HL-60 (cell line): ENCODE results near the gene TRIP11.
A peak's percentile ranks its signal among the peaks of the same experiment; 100 is the strongest.

Experiments used
- DNase-seq, 2 experiments: peaks; one replicate each; pipeline ENCODE4 v3.0.0-alpha.2; 2010 to 2020; ENCODE audit warnings: low read depth in 1 of 2, low spot score in 1 of 2
- H3K27ac ChIP-seq: fragments of 250-450 bp; sonication (Bioruptor Pico); replicated peaks from 2 replicates; pipeline ENCODE4 v1.5.1; 2020; ENCODE audit warnings: mild to moderate bottlenecking, moderate library complexity
- H3K27me3 ChIP-seq: fragments of 250-450 bp; sonication (Bioruptor Pico); 2 replicates; pipeline ENCODE4 v1.5.1; 2021; ENCODE audit warnings: mild to moderate bottlenecking, moderate library complexity; ENCODE audit not compliant: insufficient read depth, poor library complexity, severe bottlenecking
- H3K4me3 ChIP-seq: replicated peaks from 2 replicates; pipeline ENCODE4 v1.5.1; 2011; ENCODE audit warnings: mild to moderate bottlenecking, control low read depth, low read length; ENCODE audit not compliant: insufficient read depth
- GABPA ChIP-seq: IDR thresholded peaks from 2 replicates; pipeline ENCODE4 v1.6.1; 2012; ENCODE audit warnings: low read depth
- POLR2AphosphoS5 ChIP-seq: IDR thresholded peaks from 2 replicates; pipeline ENCODE4 v1.6.1; 2012; ENCODE audit warnings: low read depth
- SPI1 ChIP-seq: IDR thresholded peaks from 2 replicates; pipeline ENCODE4 v1.6.1; 2012; ENCODE audit warnings: low read depth, mild to moderate bottlenecking, borderline replicate concordance
- TF ChIP-seq, protein P1 (sequence below): IDR thresholded peaks from one replicate; pipeline ENCODE4 v1.5.1; 2011; ENCODE audit warnings: low read length, control low read depth, inconsistent platforms; ENCODE audit not compliant: insufficient read depth
- TF ChIP-seq, protein P2 (sequence below): IDR thresholded peaks from 2 replicates; pipeline ENCODE4 v1.6.1; 2012; ENCODE audit warnings: low read depth; ENCODE audit not compliant: insufficient replicate concordance

Gene TRIP11

DNA sequence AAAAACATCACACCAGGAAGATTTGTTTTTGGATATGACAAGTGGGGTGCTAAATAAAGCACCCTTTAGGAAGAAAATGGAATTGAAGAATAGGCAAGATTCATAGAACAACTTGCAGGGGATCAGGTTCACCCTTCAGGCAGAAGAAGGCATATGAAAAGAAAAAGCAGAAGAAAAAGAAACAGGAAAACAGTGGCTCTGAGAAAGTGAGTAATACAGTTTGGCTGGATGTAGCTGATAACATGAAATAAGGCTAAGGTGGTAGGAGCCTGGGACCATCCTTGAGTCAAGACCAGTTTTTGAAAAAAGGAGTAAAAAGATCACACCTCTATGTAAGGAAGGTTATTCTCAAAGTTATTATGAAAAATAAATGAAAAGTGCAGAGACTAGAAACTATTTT lies 42.4 kb downstream of the TRIP11 start:
- H3K27ac ChIP-seq = no peak overlapping the region
- no peak for DNase-seq
- TF ChIP-seq, protein P1, sequence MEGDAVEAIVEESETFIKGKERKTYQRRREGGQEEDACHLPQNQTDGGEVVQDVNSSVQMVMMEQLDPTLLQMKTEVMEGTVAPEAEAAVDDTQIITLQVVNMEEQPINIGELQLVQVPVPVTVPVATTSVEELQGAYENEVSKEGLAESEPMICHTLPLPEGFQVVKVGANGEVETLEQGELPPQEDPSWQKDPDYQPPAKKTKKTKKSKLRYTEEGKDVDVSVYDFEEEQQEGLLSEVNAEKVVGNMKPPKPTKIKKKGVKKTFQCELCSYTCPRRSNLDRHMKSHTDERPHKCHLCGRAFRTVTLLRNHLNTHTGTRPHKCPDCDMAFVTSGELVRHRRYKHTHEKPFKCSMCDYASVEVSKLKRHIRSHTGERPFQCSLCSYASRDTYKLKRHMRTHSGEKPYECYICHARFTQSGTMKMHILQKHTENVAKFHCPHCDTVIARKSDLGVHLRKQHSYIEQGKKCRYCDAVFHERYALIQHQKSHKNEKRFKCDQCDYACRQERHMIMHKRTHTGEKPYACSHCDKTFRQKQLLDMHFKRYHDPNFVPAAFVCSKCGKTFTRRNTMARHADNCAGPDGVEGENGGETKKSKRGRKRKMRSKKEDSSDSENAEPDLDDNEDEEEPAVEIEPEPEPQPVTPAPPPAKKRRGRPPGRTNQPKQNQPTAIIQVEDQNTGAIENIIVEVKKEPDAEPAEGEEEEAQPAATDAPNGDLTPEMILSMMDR = no peak
- TF ChIP-seq GABPA = no peak
- no peak for TF ChIP-seq SPI1
- TF ChIP-seq POLR2AphosphoS5 = no peak
- TF ChIP-seq, protein P2, sequence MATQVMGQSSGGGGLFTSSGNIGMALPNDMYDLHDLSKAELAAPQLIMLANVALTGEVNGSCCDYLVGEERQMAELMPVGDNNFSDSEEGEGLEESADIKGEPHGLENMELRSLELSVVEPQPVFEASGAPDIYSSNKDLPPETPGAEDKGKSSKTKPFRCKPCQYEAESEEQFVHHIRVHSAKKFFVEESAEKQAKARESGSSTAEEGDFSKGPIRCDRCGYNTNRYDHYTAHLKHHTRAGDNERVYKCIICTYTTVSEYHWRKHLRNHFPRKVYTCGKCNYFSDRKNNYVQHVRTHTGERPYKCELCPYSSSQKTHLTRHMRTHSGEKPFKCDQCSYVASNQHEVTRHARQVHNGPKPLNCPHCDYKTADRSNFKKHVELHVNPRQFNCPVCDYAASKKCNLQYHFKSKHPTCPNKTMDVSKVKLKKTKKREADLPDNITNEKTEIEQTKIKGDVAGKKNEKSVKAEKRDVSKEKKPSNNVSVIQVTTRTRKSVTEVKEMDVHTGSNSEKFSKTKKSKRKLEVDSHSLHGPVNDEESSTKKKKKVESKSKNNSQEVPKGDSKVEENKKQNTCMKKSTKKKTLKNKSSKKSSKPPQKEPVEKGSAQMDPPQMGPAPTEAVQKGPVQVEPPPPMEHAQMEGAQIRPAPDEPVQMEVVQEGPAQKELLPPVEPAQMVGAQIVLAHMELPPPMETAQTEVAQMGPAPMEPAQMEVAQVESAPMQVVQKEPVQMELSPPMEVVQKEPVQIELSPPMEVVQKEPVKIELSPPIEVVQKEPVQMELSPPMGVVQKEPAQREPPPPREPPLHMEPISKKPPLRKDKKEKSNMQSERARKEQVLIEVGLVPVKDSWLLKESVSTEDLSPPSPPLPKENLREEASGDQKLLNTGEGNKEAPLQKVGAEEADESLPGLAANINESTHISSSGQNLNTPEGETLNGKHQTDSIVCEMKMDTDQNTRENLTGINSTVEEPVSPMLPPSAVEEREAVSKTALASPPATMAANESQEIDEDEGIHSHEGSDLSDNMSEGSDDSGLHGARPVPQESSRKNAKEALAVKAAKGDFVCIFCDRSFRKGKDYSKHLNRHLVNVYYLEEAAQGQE = no peak
- H3K4me3 ChIP-seq = no peak overlapping the region
- H3K27me3 ChIP-seq = no peaks in the 10 kb centered on the region

DNA sequence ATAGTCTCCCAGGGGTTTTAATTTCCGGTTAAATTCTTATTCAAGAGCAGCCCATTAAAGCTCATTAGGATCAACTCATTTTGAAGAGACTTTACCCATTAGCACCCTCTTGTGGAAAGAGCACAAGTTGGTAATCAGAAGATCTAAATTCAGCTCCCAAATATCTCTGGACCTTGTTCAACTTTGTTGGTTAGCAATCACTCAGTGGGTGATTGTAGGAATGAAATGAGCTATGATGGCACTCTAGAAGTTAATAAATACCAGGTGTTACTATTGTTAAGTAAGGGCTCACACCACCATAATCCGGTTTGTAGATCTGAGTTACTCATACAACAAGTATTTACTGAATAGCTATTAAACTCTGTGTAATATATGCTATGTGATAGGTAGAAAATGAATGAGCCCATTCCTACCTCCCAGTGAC lies 42.9 kb downstream of the TRIP11 start:
- no peak overlapping the region for H3K27ac ChIP-seq
- no peak overlapping the region for H3K4me3 ChIP-seq
- no peaks in the 10 kb centered on the region for H3K27me3 ChIP-seq
- DNase-seq = peak in 1 of 2 experiments; percentile 17
- TF ChIP-seq GABPA = no peak
- TF ChIP-seq, protein P1 = peak; percentile 17

DNA sequence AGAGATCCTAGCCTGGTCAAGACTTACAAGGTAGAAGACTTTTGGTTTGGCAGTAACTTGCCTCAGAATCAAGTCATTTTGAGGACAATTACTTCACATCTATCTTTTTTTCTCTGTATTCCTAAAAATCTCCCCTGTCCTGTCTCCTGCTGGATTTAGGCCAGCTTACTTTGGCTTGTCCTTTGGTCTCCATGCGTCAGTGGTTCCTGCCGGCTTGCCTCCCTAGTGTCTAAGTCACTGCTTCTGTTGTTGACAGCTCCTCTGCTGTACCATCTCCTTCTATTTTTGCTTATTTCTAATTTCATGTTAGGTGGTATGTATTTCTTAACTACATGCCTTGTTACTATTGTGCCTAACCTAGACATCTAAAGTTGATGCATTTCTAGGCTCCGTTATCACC lies 52.7 kb downstream of the TRIP11 start:
- TF ChIP-seq, protein P1 = no peak
- TF ChIP-seq GABPA = no peak
- TF ChIP-seq, protein P2 = no peak
- no peak for TF ChIP-seq SPI1
- TF ChIP-seq POLR2AphosphoS5 = no peak
- no peak for DNase-seq
- Histone ChIP-seq H3K27ac (peak overlapping the region; percentile 69; the same call in 1 of the 2 replicates), H3K27me3 (no peaks in the 10 kb centered on the region), H3K4me3 (no peak overlapping the region)

DNA sequence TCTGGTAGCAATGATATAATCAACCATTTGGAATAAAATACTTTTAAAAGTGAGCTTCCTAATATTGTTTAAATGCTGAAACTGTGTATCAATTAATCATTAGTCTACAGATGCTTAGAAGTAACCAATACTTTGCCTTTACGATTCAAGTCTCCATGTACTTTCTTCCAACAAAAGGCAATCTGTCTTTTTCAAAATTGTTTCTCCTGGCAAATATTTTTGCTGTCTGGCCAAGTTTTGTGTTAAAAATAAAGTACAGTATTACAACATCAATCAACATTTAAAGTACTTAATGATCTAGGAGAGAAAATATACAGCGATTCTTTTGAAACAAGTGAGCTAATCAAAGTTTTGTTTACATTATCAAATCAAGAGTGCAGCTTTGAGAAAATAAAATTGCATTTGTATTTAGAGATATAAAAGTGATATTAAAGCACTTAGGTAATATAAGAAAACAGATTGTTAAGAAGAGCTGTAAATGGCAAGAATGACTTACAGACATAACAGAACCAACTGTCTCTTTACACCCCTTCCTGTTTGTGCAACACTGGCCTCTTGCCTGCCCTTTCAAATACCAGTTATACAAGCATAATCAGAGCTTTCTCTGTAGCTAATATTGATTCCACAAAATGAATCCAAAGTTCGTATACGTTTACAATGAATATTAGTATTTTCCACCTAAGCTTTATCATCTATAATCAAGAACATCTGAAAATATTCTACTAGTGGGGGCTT lies 54.2 kb downstream of the TRIP11 start:
- TF ChIP-seq GABPA = no peak
- TF ChIP-seq, protein P2 = no peak
- TF ChIP-seq, protein P1 = no peak
- TF ChIP-seq SPI1 = no peak
- TF ChIP-seq POLR2AphosphoS5 = no peak
- Histone ChIP-seq H3K27ac (peak overlapping the region; percentile 69), H3K4me3 (no peak overlapping the region), H3K27me3 (no peaks in the 10 kb centered on the region)
- DNase-seq = peak in 1 of 2 experiments; percentile 55
